HG02678 (cell line): Measurements from ENCODE around the gene SIRPB1.
"Not testable (repeated sequence)": the region's sequence is repeated elsewhere in the genome, so short reads cannot be mapped to it uniquely, and the experiment has no call there.

Experiments
- ATAC-seq: cut with Tn5 transposase; IDR thresholded peaks from one replicate; pipeline ENCODE4 v1.9.1; 2021; ENCODE audit warnings: mild to moderate bottlenecking, moderate library complexity; ENCODE audit not compliant: unreplicated experiment

Gene SIRPB1

DNA sequence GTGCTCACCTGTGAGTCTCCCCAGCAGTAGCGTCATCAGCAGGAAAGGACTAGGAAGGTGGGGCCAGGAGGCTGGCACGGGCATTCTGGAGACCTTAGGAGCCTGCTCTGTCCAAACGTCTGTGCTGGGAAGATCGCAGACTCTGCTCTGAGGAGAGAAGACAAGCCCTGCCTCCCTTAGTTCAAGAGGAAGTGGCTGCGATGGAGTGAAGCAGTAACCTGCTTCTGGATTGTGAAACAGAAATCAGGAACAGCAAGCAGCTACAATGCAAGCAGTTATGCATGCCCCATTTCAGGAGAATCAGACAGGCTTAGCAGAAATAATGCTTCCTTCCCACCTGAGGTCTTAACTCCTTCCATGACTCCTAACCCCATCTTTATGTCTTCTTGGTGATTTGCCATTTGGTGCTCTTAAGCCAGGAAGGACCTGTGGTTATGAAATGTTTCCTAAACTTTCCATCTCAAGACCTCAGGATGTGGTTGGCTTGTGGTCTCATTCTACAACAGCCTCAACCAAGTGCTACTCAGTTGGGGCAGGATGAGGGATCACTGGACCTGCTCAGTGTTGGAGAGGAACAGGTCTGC, at the start of gene SIRPB1:
SIRPB1 (minus strand) TSS at position 149 of the 584 bp plus-strand sequence; CDS start at position 84, 65 bp downstream.
- no peak for ATAC-seq

GRCh38 chr20:1669304-1669703, 49.5 kb upstream of the SIRPB1 start:
- ATAC-seq = no peak

DNA sequence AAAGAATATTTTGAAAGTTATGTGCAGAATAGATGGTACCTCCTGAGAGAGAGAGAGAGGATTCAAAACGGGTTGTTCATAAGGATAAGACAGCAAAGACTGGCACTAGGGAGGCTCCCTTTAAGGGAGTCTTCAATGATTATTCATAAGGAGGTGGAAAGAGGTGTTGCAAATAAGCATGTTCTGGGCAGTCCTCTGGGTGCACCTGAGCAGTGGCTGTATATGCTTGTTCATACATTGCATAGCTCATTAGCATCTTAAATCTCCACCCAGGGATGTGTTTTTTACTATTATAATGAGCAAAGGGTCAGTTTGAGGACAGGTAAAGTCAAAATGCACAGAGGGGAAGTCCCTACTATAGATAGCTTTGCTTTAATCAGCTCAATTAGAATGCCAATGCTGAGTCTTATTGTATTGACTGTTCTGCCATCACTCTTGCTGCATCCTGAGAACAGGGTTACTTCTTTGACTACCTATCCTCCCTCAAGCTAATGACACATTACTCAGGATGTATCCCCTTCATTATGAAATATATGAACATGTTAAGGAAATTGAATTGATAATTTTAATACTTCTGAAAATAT, 47.8 kb upstream of the SIRPB1 start:
- no peak for ATAC-seq

DNA sequence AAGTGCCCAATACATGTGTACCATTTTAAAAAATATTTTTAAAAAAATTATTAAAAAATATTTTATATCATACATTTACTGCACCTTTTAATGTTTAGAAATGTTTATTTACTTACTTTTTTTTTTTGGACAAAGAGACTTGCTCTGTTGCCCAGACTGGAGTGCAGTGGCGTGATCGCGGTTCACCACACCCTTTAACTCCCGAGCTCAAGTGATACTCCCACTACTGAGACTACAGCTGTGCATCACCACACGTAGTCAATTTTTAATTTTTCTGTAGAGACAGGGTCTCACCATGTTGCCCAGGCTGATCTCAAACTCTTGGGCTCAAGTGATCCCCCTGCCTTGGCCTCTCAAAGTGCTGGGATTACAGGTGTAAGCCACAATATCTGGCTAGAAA, 47.0 kb upstream of the SIRPB1 start:
- ATAC-seq = no peak

GRCh38 chr20:1665345-1665744, 45.5 kb upstream of the SIRPB1 start:
- peak; percentile 6 for ATAC-seq

- ATAC-seq = peak; percentile 58
Measured at GRCh38 chr20:1664911-1665310, 45.1 kb upstream of the SIRPB1 start.

GRCh38 chr20:1663917-1664316, 44.1 kb upstream of the SIRPB1 start:
- no peak for ATAC-seq

- ATAC-seq = no peak
Measured at GRCh38 chr20:1661542-1662299, 41.9 kb upstream of the SIRPB1 start.

- no peak for ATAC-seq
Measured at GRCh38 chr20:1660246-1660645, 40.4 kb upstream of the SIRPB1 start.

DNA sequence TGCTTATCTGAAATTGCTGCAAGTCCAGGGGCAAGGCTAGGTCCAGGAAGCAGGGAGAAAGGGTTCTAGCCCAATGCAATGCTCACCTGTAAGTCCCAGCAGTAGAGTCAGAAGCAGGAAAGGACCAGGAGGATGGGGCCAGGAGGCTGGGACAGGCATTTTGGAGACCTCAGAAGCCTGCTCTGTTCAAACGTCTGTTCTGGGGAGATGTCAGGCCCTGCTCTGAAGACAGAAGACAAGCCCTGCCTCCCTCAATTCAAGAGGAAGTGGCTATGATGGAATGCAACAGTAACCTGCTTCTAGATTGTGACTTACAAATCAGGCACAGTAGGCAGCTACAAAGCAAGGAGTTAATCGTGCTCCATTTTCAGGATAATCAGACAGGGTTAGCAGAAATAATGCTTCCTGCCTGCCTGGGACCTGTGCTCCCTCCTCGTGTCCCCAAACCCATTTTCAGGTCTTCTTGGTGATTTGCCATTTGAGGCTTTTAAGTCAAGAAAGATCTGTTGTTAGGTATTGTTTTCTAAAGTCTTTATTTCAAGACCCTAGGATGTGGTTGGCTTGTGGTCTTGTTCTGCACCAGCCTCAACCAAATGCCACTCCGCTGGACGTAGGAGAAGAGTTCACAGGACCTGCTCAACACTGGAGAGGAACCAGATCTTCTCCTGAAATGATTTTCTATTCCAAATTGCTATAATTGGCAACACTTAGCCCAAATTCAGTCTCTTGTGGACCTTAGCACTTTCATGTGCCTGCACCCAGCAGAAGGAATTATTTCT, 37.9 kb upstream of the SIRPB1 start, which contains the start of gene SIRPG:
SIRPG (minus strand) TSS at position 224 of the 779 bp plus-strand sequence; CDS start at position 159, 65 bp downstream.
- ATAC-seq = no peak

DNA sequence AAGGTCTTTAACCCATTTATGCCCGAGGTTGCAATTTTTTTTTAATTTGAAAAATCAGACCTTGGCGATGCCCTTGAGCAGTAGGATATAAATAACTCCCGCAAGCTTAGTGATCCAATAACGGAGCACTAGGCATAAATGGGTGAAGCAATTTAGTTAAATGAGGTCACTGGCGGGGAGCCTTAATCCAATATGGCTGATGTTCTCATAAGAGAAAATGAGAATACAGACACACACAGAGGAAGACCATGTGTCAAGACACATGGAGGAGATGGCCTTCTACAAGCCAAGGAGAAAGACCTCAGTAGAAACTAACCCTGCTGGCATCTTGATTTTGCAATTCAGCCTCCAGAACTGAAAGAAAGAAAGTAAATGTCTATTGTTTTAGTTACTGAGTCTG, 37.0 kb upstream of the SIRPB1 start:
- no peak for ATAC-seq

DNA sequence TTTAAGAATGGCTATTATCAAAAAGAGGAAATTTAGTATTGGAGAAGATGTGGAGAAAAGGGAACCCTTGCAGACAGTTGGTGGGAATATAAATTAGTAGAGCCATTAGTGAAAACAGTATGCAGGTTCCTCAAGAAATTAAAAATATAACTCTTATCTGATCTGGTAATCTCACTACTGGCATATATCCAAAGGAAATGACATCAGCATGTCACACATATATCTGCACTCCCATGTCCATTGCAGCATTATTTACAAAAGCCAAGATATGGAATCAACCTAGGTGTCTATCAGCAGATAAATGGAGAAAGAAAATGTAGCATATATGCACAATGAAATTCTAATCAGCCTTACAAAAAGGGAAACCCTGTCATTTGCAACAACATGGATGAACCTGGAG, 35.2 kb upstream of the SIRPB1 start:
- ATAC-seq = no peak

- ATAC-seq = no peak
Measured at GRCh38 chr20:1652960-1653359, 33.2 kb upstream of the SIRPB1 start.

GRCh38 chr20:1652104-1652503, 32.3 kb upstream of the SIRPB1 start:
- ATAC-seq = no peak

- ATAC-seq = no peak
Measured at GRCh38 chr20:1651268-1652058, 31.7 kb upstream of the SIRPB1 start.

- no peak for ATAC-seq
Measured at GRCh38 chr20:1648101-1648500, 28.3 kb upstream of the SIRPB1 start.

- no peak for ATAC-seq
Measured at GRCh38 chr20:1646975-1647431, 27.2 kb upstream of the SIRPB1 start.

DNA sequence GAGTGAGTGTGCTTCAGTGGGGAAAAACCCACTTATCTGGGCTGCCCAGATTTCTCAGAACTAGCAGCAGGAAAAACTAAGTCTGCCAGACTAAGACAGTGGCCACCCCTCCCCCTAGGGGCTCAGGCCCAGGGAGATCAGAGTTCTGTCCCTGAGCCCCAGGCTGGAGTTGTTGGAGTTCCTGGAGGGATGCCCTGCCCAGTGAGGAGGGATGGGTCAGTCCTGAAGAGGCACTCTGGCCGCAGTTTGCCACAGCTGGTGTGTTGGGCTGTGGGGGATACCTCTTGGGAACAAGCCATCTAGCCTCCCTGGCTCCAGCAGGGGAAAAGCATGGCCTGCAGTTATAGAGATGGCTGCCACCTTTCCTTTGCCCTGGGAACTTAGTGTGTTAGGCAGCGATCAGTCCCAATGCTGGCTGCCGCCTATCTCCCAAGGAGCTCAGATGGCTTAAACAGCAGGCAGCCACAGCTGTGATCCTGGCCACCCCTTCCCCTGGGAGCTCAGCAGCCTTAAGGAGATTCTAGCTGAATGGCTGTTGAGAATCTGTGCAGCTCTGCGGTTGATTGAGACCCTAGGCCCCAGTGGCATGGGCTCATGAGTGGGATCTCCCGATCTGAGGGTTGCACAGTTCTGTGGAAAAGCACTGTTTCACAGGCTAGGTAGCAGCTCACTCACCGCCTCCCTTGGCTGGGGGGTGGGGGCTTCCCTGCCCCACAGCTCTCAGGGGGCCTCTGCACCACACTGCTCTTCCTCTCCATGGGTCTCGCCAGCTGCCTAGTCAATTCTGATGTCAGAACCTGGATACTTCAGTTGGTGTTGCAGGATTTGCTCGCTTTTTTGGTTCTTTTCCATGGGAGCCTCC, 24.5 kb upstream of the SIRPB1 start:
- no peak for ATAC-seq

GRCh38 chr20:1638643-1639042, 18.8 kb upstream of the SIRPB1 start:
- not testable (repeated sequence) for ATAC-seq
